GM19467 (cell line): Measurements from ENCODE around the gene MAP10.

Experiments used
- ATAC-seq: cut with Tn5 transposase; IDR thresholded peaks from one replicate; pipeline ENCODE4 v1.9.1; 2021; ENCODE audit warnings: mild to moderate bottlenecking, moderate library complexity; ENCODE audit not compliant: unreplicated experiment

The MAP10 gene

DNA sequence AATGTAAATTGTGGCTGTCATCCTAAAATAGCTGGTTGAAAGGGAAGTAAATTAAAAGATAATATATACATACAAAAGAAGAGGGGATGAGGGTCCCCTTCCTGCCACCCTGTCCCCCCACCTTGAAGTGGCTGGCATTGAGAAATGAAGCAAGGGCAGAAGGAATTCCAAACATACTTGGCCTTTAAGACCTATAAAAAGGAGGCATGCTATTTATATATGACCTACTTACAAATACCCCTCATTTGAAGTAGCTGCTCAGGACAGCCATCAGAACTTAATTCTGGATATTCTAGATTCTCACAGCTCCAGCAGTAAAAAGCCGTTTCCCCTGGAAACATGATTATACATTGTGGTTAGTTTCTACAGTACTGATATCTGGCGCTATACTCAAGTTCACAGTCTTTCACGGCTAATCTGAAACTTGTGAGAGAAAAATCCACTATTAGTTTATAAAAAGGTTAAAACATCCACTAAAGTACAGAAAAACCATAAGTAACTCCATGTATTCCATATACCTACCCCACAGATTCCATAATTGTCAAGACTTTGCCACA lies 9.6 kb upstream of the MAP10 start:
- ATAC-seq = no peak

- no peak for ATAC-seq
Measured at GRCh38 chr1:232797856-232798510, 7.2 kb upstream of the MAP10 start.

DNA sequence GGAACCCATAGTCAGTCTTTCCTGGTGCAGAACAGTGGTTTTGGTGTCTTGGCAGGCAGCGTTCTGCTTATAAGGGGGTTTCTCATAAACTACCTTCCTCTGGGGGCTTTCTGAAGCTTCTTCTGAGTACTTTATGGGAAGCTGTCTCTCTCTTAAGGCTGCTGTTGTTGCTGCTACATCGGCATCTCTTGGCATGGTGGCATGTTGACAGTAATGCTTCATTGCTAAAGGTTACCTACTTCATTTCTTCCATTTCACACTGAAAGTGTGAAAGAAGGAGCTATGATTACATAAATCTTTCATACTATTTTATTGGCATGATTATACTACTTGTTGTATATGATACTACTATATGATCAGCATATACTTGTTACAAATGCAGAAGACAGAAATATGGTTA lies 6.3 kb upstream of the MAP10 start:
- ATAC-seq = no peak

- no peak for ATAC-seq
Measured at GRCh38 chr1:232806186-232806510, 932 bp downstream of the MAP10 start.

DNA sequence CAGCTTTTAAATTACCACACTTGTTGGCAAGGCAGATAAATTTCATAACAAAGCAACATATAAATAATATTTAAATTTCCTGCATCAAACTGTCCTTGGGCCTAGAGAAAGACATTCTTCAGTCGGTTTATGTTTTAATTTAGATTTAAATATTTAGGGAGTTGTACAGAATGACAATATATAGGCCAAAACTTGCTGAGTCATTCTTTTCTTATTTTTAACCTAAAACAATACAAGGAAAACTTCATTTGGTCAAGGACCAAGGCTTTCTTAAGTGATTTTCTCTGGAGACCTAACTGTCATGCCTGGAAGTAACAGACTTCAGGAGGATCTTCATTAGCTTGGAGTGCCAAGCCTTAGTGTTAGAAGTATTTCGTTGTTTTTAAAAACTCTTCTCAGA lies 5.6 kb downstream of the MAP10 start:
- no peak for ATAC-seq

GRCh38 chr1:232812560-232812959 lies 7.3 kb downstream of the MAP10 start:
- no peak for ATAC-seq

DNA sequence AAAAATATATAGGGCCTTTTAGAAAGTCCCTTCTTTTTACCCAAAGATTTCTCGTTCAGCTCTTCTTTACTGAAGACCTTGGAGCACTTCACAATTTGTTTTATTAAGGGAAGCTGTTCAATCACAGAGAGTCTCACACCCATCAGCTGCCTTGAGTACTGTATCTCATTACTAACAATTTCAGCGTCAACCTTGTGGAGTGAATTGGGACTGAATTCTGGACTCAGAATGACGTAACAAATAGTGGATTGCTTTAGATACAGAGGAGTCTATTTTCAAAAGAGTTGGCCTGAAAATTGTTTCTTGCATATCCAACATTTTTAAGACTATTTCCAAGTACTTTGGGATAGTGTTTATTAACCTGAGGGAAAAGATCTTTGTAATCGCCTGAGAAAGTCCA lies 7.9 kb downstream of the MAP10 start:
- ATAC-seq = no peak

DNA sequence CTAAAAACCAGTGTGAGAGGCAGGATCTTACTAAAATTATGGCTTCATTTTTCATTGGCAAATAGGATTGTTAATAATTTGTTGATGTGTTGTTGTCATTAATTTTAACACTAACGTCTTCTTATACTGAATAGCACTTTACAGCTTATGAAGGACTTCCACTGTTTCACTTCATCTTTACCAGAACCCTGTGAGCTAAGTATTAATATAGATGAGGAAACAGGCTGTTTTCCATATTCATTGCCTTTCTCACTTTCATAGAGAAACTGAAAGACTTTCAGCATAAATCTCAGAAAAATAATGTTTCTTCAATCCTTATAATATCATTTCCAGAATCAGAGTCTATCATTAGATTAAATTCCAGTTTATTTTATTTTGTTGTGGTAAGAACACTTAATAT lies 8.5 kb downstream of the MAP10 start:
- ATAC-seq = no peak

GRCh38 chr1:232816324-232816723 lies 11.1 kb downstream of the MAP10 start:
- ATAC-seq = no peak

DNA sequence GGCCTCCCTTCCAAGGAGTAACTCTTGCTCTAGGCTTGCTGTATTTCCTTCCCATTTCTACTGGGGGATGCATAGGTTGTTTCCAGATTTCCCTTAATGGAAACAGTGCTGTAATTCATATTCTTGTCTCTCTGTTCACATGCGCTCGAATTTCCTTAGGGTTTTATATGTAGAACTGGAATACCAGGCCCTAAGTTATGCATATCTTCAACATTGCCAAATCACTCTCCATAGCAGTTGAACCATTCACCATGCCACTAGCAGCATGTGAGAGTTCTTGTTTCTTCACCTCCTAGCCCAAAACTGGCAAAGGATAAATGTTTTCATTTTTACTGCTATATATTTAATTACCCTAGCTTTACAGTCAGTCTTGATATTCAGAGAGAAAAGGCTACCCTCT lies 12.8 kb downstream of the MAP10 start:
- ATAC-seq = no peak

DNA sequence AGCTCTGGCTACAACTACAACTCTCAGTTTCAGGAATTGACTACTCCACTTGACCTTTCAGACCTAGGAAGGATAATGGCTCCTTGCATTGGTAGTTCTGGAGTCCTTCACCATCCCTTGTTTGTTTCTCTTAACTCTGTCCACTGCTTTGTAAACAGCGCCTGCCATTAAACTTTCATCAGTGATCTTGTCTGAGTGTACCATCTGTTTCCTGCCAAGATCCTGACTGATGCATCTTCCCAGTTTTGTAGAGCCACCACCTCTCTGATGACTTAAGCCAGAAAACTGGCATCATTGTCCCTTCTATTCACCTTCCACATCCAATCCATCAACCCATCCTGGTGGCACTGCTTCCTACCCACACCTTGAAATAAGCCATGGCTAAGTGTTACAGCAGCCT lies 15.2 kb downstream of the MAP10 start:
- ATAC-seq = no peak

DNA sequence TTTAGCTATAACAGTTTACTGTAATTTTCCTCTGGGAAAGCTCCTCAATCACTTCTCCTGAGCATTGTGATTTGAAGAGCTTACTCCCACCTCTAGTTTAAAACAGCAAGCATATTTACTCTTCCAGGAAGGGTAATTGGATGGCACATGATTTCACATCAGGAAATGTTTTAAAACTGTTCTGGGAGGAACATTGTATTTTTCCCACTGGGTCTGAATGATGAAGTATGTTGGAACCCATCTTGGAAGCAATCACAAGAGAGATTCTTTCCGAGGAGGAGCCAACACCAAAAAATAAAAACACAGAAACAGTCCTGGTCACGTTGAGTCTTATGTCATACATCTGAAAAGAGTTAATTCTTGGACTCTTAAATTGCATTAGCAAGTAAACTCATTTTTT lies 17.3 kb downstream of the MAP10 start:
- ATAC-seq = no peak

- no peak for ATAC-seq
Measured at GRCh38 chr1:232826318-232826717, 21.1 kb downstream of the MAP10 start.

DNA sequence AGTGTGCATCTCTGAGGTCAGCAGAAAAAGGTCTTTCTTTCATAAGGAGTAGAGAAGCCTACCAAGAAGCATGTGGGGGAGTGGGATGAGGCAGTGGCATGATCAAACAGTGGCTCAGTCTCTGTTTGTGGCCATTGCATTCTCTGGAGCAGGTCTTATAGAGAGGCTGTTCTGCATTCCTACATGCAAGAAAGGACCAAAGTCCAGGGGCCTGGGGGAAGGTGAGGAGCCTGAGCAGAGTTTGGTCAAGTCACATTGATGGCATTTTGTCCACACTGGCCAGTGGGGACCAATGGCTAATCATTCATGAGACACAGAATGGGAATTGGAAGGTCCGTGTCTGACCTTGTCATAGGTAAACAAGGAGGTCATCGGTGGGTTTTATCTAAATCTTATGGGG lies 25.4 kb downstream of the MAP10 start:
- ATAC-seq = no peak

GRCh38 chr1:232831895-232832294 lies 26.7 kb downstream of the MAP10 start:
- no peak for ATAC-seq

- no peak for ATAC-seq
Measured at GRCh38 chr1:232834066-232834465, 28.9 kb downstream of the MAP10 start.

GRCh38 chr1:232835166-232835565 lies 29.9 kb downstream of the MAP10 start:
- no peak for ATAC-seq

DNA sequence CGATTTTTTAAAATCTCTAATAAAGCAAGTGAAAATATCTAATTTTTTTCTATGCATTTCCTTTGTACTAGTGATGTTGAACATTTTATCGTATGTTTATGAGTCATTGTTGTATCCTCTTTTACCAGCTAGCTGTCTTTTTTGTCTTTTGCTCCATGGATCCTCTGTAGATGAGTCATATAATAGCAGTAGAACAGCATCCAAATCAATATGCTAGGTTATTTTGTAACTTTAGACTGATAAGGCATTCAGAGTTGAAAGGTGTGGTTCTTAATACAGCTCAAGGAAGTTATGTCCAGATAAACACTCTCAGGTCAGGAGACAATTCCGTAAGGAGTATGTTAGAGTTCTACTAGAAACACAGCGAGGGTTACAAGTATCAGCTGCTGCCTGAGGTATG lies 31.9 kb downstream of the MAP10 start:
- no peak for ATAC-seq

GRCh38 chr1:232841823-232842565 lies 36.8 kb downstream of the MAP10 start:
- no peak for ATAC-seq

- no peak for ATAC-seq
Measured at GRCh38 chr1:232844791-232845190, 39.6 kb downstream of the MAP10 start.

GRCh38 chr1:232845406-232845955 lies 40.3 kb downstream of the MAP10 start:
- ATAC-seq = no peak

DNA sequence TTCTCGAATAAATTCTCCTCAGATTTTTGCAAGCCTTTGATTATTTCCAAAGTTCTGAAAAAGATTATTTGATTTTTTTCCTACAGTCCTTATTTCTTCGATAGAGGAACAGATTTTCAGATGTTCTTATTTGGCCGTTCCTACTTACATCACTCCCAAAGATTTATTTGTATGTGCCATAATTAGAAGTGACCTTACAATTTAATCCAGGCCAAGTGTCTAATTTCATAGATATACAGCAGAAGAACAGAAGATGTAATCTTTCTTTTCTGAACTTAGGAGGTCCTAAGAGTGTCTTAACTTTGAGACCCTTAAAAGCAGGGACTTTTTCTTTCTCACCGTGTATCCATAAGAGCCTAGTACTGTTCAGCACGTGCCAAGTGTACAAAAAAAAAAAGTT lies 46.3 kb downstream of the MAP10 start:
- no peak for ATAC-seq
